GM18519 (cell line): Measurements from ENCODE around the gene DNPH1.

Source experiments
- ATAC-seq: cut with Tn5 transposase; IDR thresholded peaks from one replicate; pipeline ENCODE4 v1.9.1; 2021; ENCODE audit warnings: mild to moderate bottlenecking, moderate library complexity; ENCODE audit not compliant: unreplicated experiment, low FRiP score

Gene DNPH1

DNA sequence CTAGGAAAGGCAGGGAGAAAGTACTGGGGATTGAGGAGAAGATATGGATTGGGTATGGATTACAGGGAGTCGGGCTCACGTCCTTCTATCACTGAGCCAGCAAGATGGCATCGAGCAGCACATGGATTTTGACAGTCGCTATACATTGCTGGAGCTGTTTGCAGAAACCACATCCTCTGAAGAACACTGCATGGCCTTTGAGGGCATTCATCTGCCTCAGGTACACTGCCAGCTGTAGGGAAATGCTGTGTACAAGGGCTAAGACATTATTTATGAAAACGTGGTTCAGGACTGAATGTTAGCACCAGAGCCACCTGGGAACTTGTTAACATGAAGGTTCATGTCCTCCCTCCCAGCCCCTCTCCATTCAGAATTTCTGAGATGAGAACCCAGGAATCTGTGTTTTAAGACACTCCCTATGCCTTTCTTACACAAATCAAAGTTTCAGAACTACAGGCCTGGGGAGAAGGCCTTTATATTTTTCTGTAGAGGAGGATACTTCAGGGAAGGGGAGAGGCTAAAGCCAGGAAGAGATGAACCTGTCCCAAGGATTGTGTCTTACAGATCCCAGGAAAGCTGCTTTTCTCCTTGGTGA lies 43.8 kb downstream of the DNPH1 start:
- ATAC-seq, result no peak

GRCh38 chr6:43184268-43184985 lies 44.9 kb downstream of the DNPH1 start:
- ATAC-seq, result no peak

- no peak for ATAC-seq
Observed at GRCh38 chr6:43183441-43183840, 45.8 kb downstream of the DNPH1 start.

- peak; percentile 67 for ATAC-seq
Observed at GRCh38 chr6:43181942-43182860, 47.1 kb downstream of the DNPH1 start, which contains the start of gene CUL9. CUL9 (plus strand) TSS chr6:43182196; CDS start chr6:43184311, 2,115 bp downstream.

- no peak for ATAC-seq
Observed at GRCh38 chr6:43181621-43181941, 47.7 kb downstream of the DNPH1 start.

- no peak for ATAC-seq
Observed at GRCh38 chr6:43180985-43181384, 48.3 kb downstream of the DNPH1 start.

DNA sequence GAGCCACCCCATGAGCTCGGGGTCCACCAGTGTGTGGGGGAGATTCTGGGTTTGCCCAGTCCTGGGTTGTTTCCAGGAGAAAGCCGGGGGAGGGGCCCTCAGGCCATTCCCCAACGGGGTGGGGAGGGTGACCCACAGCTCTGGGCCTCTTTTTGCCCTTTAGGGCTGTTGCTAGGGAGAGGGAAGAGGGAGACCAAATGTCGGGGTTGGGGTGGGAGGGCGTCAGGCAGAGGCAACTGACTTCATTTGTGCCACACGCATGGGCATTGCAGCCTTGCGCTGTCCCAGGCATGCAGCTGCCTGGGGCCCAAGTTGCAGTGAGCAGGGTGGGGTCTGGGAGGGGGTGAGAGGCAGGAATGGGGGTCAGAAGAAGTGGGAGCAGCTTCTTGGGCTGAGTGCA lies 49.2 kb downstream of the DNPH1 start:
- no peak for ATAC-seq

- ATAC-seq, result no peak
Observed at GRCh38 chr6:43178951-43179830, 50.1 kb downstream of the DNPH1 start.

DNA sequence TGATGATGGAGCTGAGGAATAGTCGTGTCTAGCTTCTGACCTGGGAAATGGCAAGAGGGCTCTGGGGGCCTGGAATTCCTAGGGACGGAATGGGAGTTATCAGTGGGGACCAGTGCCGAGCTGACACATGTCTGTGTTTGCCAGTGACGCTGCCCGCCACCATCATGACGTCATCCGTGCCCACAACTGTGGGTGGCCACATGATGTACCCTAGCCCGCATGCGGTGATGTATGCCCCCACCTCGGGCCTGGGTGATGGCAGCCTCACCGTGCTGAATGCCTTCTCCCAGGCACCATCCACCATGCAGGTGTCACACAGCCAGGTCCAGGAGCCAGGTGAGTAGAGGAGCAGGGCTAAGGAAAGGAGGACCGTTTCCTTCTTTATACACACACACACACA lies 51.1 kb downstream of the DNPH1 start:
- ATAC-seq, result no peak

DNA sequence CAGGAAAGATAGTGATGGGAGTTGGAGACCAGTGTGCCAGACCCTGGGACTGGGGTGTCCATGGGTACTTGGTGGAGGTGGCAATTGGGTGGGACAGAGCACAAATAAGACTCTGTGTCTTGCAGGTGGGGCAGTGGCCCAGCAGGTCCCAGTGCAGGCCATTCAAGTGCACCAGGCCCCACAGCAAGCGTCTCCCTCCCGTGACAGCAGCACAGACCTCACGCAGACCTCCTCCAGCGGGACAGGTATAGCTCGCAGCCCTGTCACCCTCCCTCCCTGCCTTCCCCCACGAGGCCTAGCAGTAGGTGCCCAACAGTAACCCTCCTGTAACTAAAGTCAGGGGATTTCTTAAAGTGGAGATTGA lies 52.9 kb downstream of the DNPH1 start:
- ATAC-seq, result no peak

DNA sequence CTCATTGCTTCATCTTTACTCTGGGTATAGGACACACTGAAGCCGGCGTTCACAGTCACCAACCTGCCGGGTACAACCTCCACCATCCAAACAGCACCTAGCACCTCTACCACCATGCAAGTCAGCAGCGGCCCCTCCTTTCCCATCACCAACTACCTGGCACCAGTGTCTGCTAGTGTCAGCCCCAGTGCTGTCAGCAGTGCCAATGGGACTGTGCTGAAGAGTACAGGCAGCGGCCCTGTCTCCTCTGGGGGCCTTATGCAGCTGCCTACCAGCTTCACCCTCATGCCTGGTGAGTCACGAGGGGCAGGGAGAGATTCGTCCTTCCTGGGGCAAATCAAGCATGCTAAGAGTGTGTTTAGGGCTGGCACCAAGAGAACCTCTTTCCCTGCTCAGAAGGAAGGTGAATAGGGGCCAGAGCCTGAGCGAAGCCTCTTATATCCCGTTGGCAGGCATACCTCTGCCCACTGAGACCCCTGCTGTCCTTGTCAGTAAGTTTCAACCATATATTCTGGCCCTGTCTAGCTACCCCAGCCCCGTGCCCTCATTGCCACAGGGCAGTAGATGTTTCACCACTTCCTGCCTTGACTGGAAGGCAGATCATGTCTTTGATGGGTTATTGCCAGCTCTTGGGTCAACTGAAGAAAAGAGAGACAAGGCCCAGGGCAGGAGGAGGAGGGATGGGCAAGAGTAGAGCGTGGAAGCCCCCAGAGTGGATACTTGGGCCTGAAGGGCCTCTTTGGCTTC lies 53.4 kb downstream of the DNPH1 start:
- no peak for ATAC-seq
